GM19452 (cell line): ENCODE results near the gene EYS.
"Not testable (repeated sequence)": the region's sequence is repeated elsewhere in the genome, so short reads cannot be mapped to it uniquely, and the experiment has no call there.

Experiments
- ATAC-seq: cut with Tn5 transposase; IDR thresholded peaks from one replicate; pipeline ENCODE4 v1.9.1; 2021; ENCODE audit not compliant: unreplicated experiment

Gene EYS

GRCh38 chr6:65469650-65470049, 237.4 kb downstream of the EYS start:
- ATAC-seq: no peak

- no peak for ATAC-seq
Measured at GRCh38 chr6:65468307-65468706, 238.7 kb downstream of the EYS start.

GRCh38 chr6:65461121-65461520, 245.9 kb downstream of the EYS start:
- ATAC-seq: no peak

GRCh38 chr6:65452333-65452732, 254.7 kb downstream of the EYS start:
- no peak for ATAC-seq

- no peak for ATAC-seq
Measured at GRCh38 chr6:65450451-65450850, 256.6 kb downstream of the EYS start.

GRCh38 chr6:65449926-65450325, 257.1 kb downstream of the EYS start:
- ATAC-seq: no peak

GRCh38 chr6:65448866-65449265, 258.2 kb downstream of the EYS start:
- ATAC-seq: no peak

GRCh38 chr6:65436281-65436680, 270.7 kb downstream of the EYS start:
- no peak for ATAC-seq

- ATAC-seq: no peak
Measured at GRCh38 chr6:65416621-65417020, 290.4 kb downstream of the EYS start.

GRCh38 chr6:65410309-65410708, 296.7 kb downstream of the EYS start:
- no peak for ATAC-seq

- no peak for ATAC-seq
Measured at GRCh38 chr6:65402564-65402963, 304.5 kb downstream of the EYS start.

- ATAC-seq: no peak
Measured at GRCh38 chr6:65399355-65400084, 307.5 kb downstream of the EYS start.

GRCh38 chr6:65398851-65399250, 308.2 kb downstream of the EYS start:
- ATAC-seq: no peak

GRCh38 chr6:65350530-65350929, 356.5 kb downstream of the EYS start:
- no peak for ATAC-seq

GRCh38 chr6:65302655-65303054, 404.4 kb downstream of the EYS start:
- ATAC-seq: not testable (repeated sequence)

- no peak for ATAC-seq
Measured at GRCh38 chr6:65299236-65299635, 407.8 kb downstream of the EYS start.

GRCh38 chr6:65295812-65296211, 411.2 kb downstream of the EYS start:
- ATAC-seq: no peak

- no peak for ATAC-seq
Measured at GRCh38 chr6:65289491-65289890, 417.5 kb downstream of the EYS start.

- no peak for ATAC-seq
Measured at GRCh38 chr6:65285275-65285674, 421.8 kb downstream of the EYS start.

- no peak for ATAC-seq
Measured at GRCh38 chr6:65280060-65280459, 427.0 kb downstream of the EYS start.

- ATAC-seq: no peak
Measured at GRCh38 chr6:65262241-65262640, 444.8 kb downstream of the EYS start.

- no peak for ATAC-seq
Measured at GRCh38 chr6:65259982-65260381, 447.0 kb downstream of the EYS start.

GRCh38 chr6:65259059-65259458, 448.0 kb downstream of the EYS start:
- no peak for ATAC-seq
